ENCODE measurements around the gene CIB4.

CIB4 gene

DNA sequence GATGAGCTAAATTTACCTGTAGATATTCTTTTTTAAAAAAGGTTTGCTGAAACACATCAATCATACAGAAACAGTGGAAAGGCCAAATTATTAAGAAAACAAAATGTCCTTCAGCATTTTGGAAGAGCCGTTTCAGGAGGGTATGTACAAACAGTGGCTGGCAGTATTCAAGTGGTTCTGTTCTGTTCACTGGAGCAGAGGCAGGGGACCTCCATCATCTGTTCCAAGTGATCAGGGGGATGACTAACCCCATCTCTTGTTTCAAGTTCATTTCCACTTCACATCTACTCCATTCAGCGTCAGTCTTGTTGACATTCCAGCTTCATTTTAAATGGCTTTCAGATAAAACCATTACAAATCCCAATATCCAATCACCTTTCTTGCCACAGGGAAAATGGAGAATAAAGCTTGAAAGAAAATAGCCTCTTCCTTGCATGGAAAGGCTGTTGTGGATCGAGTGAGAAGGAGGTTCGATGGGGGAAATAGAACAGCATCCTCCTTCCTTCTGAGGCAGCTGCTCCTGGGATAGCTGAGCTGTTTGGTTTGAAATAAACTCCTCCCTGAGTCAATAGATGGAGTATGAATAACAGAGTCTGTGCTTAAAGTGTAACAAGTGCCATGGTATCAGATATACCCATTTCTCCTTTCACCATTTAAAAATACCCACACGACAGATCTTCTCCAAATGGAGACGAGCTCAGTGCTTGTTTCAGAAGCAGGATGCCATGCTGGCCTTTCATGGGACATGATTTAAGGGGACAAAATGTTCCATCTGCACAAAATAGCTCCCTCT lies 99.6 kb downstream of the CIB4 start:
- H3K4me3 ChIP-seq (ENCODE audit: low read length), result no peak overlapping the region
- DNase-seq (ENCODE audit: low read depth, low spot score), result no peak

DNA sequence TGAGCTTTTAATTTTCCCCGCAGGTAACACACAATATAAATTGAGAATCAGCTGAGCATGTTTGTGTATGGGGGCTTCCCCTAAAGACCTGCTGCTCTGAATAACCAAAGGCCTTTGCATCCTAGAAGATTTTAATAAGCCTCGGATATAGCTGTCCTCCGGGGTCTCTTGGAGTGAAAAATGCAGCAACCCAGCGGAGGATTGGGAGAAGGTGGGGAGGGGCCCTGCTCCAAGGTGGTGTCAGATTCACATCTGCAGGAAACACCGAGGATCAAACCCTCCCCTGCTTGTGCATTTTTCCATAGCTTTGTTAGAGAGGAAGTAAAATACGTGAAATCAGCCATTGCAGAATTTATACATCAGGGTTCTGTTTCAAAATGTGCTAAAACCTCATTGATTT lies 100.2 kb downstream of the CIB4 start:
- no peak overlapping the region for H3K4me3 ChIP-seq (ENCODE audit: low read length)
- no peak for DNase-seq (ENCODE audit: low read depth, low spot score)

DNA sequence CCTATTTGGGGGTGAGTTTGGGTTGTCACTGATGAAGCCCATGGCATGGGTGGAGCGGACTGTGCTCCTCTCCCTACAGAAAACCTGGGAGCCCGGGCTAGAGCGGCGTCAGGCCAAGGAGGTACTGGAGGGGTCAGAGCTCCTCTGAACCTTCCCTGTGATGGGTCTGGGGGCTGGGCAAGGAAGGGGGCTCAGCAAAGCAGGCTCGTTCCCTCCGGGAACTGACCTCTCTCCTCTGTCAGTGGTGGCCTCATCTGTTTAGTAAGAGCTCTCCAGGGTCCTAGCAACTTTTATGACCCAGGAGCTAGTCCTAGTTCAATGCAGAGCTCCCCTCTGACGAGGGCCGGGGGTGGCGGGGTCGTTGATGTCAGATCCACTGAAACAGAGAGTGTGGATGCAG lies 100.9 kb downstream of the CIB4 start:
- DNase-seq (ENCODE audit: low read depth, low spot score), result no peak
- no peak overlapping the region for H3K4me3 ChIP-seq (ENCODE audit: low read length)

DNA sequence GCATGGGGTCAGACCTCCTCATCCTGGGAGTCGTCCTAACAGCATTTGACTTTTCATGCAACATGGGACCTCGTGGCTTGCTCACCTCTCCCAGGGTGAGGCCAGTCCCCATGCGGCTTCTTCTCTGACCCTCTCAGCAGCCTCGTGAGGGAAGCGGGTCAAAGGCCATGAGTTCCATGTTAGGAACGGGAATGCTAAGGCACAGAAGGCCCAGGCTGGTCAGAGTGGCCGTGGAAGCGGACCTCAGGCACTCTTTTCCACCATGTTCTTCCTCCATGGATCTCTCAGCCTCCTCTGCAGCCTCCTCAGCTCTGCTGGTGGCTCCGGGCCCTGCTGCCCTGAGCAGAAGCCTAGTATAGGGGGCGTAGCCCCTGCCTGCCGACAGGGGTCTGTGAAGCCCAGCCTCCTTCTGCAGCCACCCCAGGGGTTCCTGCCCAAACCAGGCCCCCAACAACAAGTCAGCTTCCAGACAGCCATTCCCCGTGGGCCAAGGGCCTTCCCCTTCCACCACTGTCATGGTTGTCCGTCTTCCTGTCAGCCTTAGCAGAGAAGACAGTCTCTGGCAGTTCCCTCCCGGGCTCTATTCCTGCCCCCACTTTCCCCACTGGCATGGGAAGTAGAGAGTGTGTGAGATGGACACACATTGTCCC lies 103.2 kb downstream of the CIB4 start:
- H3K4me3 ChIP-seq (ENCODE audit: low read length), result no peak overlapping the region
- DNase-seq (ENCODE audit: low read depth, low spot score), result no peak

DNA sequence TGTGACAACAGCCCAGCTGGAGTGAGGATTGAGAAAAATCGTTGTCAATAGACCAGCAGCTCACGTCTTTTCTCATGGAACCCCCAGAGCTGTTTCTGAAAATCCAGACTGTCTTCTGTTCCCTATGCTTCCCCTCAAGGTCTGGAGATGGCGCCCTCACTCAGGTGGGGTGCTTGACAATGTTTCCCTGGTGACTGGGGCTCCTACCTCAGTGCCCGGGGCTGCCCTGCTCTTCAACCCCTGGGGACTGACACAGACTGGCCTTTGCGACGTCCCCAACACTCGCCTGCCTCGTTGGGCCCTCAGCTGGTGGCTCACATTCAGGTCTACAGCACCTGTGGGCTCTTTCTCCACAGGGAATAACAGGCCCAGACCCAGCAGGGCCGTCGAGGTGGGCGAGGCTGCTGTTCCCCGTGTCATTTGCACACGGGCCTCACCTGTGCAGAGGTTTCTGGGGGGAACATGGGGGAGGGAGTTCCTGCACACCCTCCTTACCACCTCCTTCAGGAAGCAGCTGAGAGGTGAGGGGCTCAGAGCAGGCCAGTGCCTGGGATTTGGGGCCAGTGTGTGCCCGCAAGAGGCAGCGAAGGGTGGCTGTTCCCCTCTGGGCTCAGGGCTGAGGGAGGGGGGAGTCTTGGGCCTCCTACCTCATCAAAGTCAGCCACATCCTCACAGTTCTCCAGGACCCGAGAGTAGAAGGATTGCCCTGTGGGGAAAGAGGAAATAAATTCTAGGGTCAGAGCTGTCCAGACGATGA lies 103.9 kb downstream of the CIB4 start:
- DNase-seq (ENCODE audit: low read depth, low spot score), result no peak
- no peak overlapping the region for H3K4me3 ChIP-seq (ENCODE audit: low read length)

DNA sequence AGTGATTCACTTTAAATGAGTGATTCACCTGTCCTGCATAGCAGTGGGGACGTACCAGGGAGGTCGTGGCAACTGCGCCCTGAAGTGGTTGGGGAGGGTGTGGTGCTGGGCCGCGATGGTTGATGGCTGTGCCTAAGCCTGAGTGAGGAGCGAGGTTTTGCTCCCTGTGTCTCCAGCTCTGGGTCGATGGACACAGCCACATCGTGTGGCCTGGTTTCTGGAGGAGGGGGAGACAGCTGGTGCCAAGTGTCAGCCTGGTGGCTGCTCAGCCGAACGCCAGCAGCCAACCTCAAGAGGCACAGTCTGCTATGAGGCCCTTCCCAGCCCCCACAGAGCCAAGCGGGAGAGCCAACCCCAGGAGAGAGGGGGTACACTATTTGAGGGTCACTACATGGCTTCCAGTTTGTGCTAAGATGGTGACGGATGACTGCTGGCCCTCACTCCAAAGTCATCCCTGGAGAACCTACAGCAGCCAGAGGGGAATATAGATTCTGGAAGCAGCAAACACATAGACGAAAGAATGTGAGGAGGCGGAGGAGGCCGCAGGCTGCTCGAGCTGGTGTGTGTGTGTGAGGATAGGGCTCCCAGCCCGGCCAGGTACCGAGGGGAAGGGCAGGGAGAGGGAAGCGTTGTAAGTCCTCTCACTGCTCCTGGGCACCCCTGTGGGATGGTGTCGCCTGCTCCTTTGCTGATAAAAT lies 104.6 kb downstream of the CIB4 start:
- no peak for DNase-seq (ENCODE audit: low read depth, low spot score)
- H3K4me3 ChIP-seq (ENCODE audit: low read length), result no peak overlapping the region

DNA sequence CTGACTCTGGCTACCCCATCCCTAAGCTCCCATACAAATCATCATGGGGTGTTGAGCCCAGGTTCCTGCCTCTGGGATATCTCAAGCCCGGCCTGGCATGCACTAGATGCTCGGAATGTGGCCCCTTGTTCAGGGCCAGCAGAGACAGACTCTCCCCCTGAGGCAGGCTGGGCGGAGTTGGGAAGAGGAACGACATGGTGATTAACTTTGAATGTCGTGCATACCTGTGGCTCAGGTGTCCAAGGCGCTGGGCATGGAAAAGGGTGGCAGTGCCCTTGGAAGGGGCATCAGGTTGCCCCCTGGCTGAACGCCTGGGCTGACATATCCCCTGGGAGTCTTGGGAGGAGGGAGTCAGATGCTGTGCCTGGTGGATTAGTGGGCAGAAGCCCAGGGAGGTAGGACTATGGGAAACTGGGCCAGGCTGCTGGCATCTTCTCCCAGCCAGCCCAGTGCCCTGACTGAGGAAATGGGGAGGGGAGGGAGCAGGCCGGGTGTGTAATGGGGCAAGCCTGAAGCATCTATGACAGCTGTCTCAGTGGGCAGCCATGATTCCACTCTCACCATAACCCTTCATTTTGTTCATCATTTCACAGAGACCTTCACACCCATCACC lies 105.4 kb downstream of the CIB4 start:
- no peak overlapping the region for H3K4me3 ChIP-seq (ENCODE audit: low read length)
- DNase-seq (ENCODE audit: low read depth, low spot score), result no peak

DNA sequence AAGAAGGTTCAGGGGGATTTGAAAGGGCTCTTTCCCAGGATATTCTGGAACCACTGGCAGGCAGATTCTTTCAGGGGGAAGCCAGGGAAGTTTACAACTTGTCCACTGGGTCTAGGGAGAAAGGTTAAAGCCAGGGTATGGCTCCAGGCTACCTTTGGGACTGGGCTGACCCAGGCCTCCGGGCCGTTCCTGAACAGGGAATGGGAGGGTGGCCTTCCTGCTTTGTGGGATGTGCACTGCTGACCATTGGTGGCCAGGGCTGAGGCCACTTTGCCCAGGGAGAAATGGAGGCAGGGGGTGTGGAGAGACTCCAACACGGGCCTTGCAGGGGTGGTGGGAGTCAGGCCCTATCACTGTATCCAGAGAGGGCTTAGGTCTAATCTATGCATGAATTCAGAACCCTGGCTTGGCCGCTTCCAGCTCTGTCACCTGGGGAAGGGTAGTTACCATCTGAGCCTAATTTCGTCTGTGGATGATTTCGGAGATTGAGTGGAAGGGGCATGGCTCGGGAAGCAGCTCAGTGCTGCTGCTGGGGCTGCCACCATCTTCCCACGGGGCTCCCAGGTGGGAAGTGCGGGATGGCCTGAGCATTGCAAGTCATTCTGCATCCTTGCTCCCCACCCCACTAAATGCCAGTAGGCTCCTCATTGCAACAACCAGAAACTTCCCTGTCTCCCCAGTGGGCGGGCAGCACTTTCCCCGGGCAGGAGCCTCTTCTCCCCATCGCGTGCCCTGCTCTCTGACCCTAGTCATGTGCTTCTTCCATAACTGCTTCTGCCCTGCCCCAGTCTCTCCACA lies 106.1 kb downstream of the CIB4 start:
- no peak overlapping the region for H3K4me3 ChIP-seq (ENCODE audit: low read length)
- DNase-seq (ENCODE audit: low read depth, low spot score), result no peak

DNA sequence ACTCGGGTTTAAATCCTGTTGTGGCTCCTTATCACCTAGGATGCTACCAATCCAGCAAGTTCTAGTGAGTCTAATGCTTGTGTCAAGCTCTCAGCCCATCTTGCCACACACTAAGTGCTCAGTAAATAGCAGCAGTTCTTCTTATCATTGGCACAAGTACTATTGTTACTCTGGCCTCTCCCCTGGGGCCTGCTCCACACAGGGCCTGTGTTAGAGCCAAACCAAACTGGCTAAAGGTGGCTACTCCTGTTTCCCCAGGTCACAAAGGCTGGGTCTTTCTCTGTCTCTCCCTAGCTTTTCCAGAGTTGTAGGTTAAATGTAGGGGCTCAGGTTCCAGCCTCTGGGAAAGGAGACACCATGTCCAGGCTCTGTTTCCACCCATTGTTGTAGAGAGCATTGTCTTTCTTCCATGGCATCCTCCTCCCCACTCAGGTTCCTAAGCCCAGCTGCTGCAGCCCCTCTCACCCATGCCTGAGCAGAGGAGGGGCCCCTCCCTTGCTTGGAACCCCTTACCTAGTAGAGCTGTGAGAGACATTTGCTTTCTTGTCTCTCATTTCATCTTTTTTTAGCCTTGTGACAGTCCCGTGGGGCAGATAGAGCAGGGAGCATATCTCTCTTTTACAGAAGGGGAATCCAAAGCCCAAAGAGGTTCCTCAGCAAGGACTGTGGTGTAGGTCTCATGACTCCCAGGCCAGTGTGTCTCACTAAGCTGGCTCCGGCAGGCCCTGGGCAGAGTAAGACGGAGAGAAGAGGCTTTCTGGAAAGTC lies 106.9 kb downstream of the CIB4 start:
- H3K4me3 ChIP-seq (ENCODE audit: low read length), result no peak overlapping the region

DNA sequence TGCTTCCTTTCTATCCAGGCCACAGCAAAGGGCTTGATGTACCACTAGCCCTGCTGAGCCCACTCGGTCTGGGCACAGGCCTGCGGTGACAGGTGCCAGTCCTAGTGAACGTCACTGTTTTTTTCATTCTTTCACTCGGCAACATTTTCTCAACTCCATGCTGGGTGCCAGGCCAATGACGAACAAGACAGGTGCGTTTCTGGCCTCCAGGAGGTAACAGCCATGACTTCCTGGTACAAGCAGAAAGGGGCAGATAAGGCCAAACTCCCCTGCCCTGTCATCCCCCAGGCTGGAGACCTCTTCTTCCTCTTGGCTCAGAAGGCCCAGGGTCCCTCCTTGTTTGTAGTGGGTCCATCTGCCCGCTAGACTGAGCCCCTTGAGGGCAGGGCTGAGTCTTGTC lies 107.5 kb downstream of the CIB4 start:
- H3K4me3 ChIP-seq (ENCODE audit: low read length), result no peak overlapping the region
- no peak for DNase-seq (ENCODE audit: low read depth, low spot score)

More for the DNA sequence above, 106.9 kb downstream of the CIB4 start:
- no peak for DNase-seq (ENCODE audit: low read depth, low spot score)

DNA sequence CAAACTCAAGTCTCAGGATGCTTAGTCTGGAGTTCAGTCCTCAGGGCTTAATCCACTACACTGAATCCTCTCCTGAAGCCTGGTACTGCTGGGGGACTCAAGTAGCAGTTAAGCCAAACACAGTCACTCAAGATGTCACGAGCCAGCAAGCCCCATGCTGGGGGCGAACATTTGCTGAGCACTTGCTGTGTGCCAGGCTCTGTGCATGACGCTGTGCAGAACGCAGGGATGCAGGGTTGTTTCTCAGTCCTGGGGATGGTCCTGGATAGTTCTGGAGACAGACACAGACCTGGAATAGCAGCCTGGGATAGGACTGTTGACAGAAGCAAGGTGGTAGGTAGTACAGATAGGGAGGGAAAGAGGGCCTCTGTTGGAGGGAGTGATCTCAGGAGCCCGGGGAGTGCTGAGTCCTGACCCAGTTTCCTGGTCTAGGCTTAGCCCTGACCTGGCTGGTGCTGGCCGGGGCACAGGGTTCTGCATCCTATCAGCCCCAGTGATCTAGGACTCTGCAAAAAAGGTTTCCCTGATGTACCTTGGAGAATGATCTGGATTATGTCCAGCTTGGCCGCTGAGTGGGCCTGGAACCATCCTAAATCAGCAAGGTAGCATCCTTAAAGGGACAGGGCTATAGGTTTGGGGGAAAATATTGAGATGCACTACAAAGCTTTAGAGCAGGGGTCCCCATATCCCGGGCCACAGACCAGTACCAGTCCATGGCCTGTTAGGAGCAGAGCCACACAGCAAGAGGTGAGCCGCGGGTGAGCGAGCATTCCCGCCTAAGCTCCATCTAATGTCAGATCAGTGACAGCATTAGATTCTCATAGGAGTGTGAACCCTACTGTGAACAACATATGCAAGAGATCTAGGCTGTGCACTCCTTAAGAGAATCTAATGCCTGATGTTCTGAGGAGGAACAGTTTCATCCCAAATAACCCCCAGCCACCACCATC lies 108.6 kb downstream of the CIB4 start:
- DNase-seq (ENCODE audit: low read depth, low spot score), result no peak
- no peak overlapping the region for H3K4me3 ChIP-seq (ENCODE audit: low read length)
